Measurements from ENCODE around the gene PHLDB1. TPM values are rescaled to one million over a fixed set of nuclear protein-coding genes. Genes with fewer than 3 reads are reported as not detected.
A peak's percentile ranks its signal among the peaks of the same experiment; 100 is the strongest.

PHLDB1 gene
- total and polyA plus RNA-seq, 2 donors (not counting 3 experiments of a cell fraction or from before 2014, with no cell fraction given) = 99.7 to 183 TPM

- H3K9ac ChIP-seq (replicated peaks; ENCODE audit: extremely low read depth, insufficient read depth, low read length) = peak overlapping the region; percentile 78
- no peak overlapping the region for H2AFZ ChIP-seq (ENCODE audit: low read depth, low read length)
- H3K4me1 ChIP-seq (ENCODE audit: control insufficient read depth, extremely low read depth, insufficient read depth, low read length) = peaks cover 63% of the 10 kb centered on the region
- no peaks in the 10 kb centered on the region for H3K9me1 ChIP-seq (replicated peaks; ENCODE audit: control insufficient read depth, extremely low read depth, insufficient read depth, low read length)
- ChIA-PET CTCF (interaction anchor here (0.7 to 8.3 kb wide), 6 partner anchors 12 to 38 kb away, joined by 3 to 138 read pairs (median 6); partner anchors contain the start of gene PHLDB1), POLR2A (interaction anchor here (0.6 to 3.9 kb wide), 7 partner anchors 9 to 717 kb away, joined by 3 to 29 read pairs (median 8); partner anchors contain the start of gene PHLDB1)
- H3K9me3 ChIP-seq (replicated peaks; ENCODE audit: control insufficient read depth, insufficient read depth, low read length) = no peaks in the 10 kb centered on the region
- dilution Hi-C loops (cut with MboI; ENCODE audit: extremely low pct_ligation_motif_present, low sequenced_read_pairs) (no loop called here), intact Hi-C loops (cut with micrococcal nuclease) (loop anchor here (1.0 to 2.0 kb wide), 2 partner anchors 9 to 14 kb away; partner anchors contain the start of gene PHLDB1)
- no TSS peak for BruUV-seq (replicated peaks)
- H3K4me3 ChIP-seq (replicated peaks in 1 of 3; ENCODE audit: insufficient read depth in 1 of 3, low read depth in 1 of 3, low read length in 3 of 3) = peak overlapping the region; percentile 59 to 74 (median 70)
- no peaks in the 10 kb centered on the region for H3K27me3 ChIP-seq (ENCODE audit: control insufficient read depth in 2 of 2, insufficient read depth in 2 of 2, low read length in 2 of 2)
- DNase-seq (ENCODE audit: low read depth, low spot score) (peak; percentile 93), FAIRE-seq (peak; percentile 89)
- no peak for TF ChIP-seq CTCF (IDR thresholded peaks at IDR 0.05; ENCODE audit: extremely low read depth in 1 of 2, insufficient read depth in 1 of 2, low read depth in 1 of 2, low read length in 2 of 2)
- no peak for TF ChIP-seq JUN (IDR thresholded peaks at IDR 0.05; ENCODE audit: borderline replicate concordance, insufficient read depth, insufficient read length, low read depth)
- TF ChIP-seq EZH2 (IDR thresholded peaks at IDR 0.05; ENCODE audit: borderline replicate concordance, low read depth, low read length, severe bottlenecking) = no peak
- peak; percentile 61 for TF ChIP-seq POLR2A (IDR thresholded peaks at IDR 0.05; ENCODE audit: low read depth, low read length)
- TF ChIP-seq MYC (IDR thresholded peaks at IDR 0.05; ENCODE audit: low read depth, low read length) = no peak
- TF ChIP-seq POLR2AphosphoS5 (IDR thresholded peaks at IDR 0.05; ENCODE audit: insufficient read depth, low read depth, low read length) = peak; percentile 92
- TF ChIP-seq MAX (IDR thresholded peaks at IDR 0.05; ENCODE audit: insufficient read depth, insufficient read length) = no peak
- TF ChIP-seq FOS (IDR thresholded peaks at IDR 0.05; ENCODE audit: borderline replicate concordance, insufficient read depth, low read length) = no peak
- TF ChIP-seq GATA2 (IDR thresholded peaks at IDR 0.05; ENCODE audit: insufficient read depth, insufficient read length, low read depth, low read length) = no peak
- peaks cover 44% of the 10 kb centered on the region for H3K79me2 ChIP-seq (ENCODE audit: control insufficient read depth, insufficient read depth, low read length)
- H3K36me3 ChIP-seq (ENCODE audit: control insufficient read depth in 2 of 2, extremely low read depth in 1 of 2, insufficient read depth in 2 of 2, low read length in 2 of 2) = peaks cover 8 to 12% of the 10 kb centered on the region in 2 experiments
- H3K27ac ChIP-seq (ENCODE audit: insufficient read depth, low read depth, low read length) = peak overlapping the region; percentile 96
- no peaks in the 10 kb centered on the region for H4K20me1 ChIP-seq (replicated peaks; ENCODE audit: control insufficient read depth, extremely low read depth, insufficient read depth, low read length)
- peak overlapping the region; percentile 59 for H3K4me2 ChIP-seq (ENCODE audit: insufficient read depth, low read length)
Observed at GRCh38 chr11:118621071-118621783, 13.8 kb downstream of the PHLDB1 start.
